Muscle layer of colon (tissue), 2 donors: ENCODE results near the gene SLC25A51.

Experiments
- H3K27ac ChIP-seq: one replicate; pipeline ENCODE4 v1.7.0; 2013; ENCODE audit warnings: low read depth, mild to moderate bottlenecking, low read length, moderate library complexity
- H3K27me3 ChIP-seq, 2 donors: one replicate each; pipeline ENCODE4 v1.7.0; 2013; ENCODE audit warnings: low read length in 2 of 2, mild to moderate bottlenecking in 2 of 2; ENCODE audit not compliant: insufficient read depth in 2 of 2, control insufficient read depth in 1 of 2
- H3K36me3 ChIP-seq: one replicate; pipeline ENCODE4 v1.7.0; 2013; ENCODE audit warnings: mild to moderate bottlenecking, low read length; ENCODE audit not compliant: insufficient read depth
- H3K4me1 ChIP-seq: one replicate; pipeline ENCODE4 v1.7.0; 2013; ENCODE audit warnings: mild to moderate bottlenecking, low read length; ENCODE audit not compliant: insufficient read depth
- H3K4me3 ChIP-seq, 2 donors: one replicate each; pipeline ENCODE4 v1.7.0; 2013; ENCODE audit warnings: low read length in 2 of 2, low read depth in 1 of 2, mild to moderate bottlenecking in 1 of 2, moderate library complexity in 1 of 2
- H3K9ac ChIP-seq: one replicate; pipeline ENCODE4 v1.7.0; 2013; ENCODE audit warnings: low read length
- H3K9me3 ChIP-seq: one replicate; pipeline ENCODE4 v1.7.0; 2013; ENCODE audit warnings: mild to moderate bottlenecking, low read length
- donor health status: abdominal sarcoma.
- donor health status: Adenocarcinoma of cecum.

The SLC25A51 gene

GRCh38 chr9:37944671-37945481, 40.9 kb upstream of the SLC25A51 start:
- Histone ChIP-seq H3K4me3 (no peak overlapping the region), H3K9ac (no peak overlapping the region), H3K27me3 (no peaks in the 10 kb centered on the region), H3K36me3 (peaks cover 21% of the 10 kb centered on the region), H3K4me1 (peaks cover 27% of the 10 kb centered on the region), H3K27ac (no peak overlapping the region), H3K9me3 (no peaks in the 10 kb centered on the region)

- Histone ChIP-seq H3K36me3 (peaks cover 21% of the 10 kb centered on the region), H3K27me3 (no peaks in the 10 kb centered on the region), H3K9me3 (no peaks in the 10 kb centered on the region), H3K4me1 (peaks cover 33% of the 10 kb centered on the region), H3K9ac (no peak overlapping the region), H3K4me3 (no peak overlapping the region), H3K27ac (peak overlapping the region; percentile 17)
Measured at GRCh38 chr9:37944266-37944650, 40.3 kb upstream of the SLC25A51 start.

GRCh38 chr9:37943345-37944265, 39.7 kb upstream of the SLC25A51 start:
- Histone ChIP-seq H3K4me3 (no peak overlapping the region), H3K9me3 (no peaks in the 10 kb centered on the region), H3K36me3 (peaks cover 18% of the 10 kb centered on the region), H3K27ac (peak overlapping the region; percentile 17), H3K27me3 (no peaks in the 10 kb centered on the region), H3K9ac (no peak overlapping the region), H3K4me1 (peaks cover 39% of the 10 kb centered on the region)

- H3K4me3 ChIP-seq = no peak overlapping the region
- peaks cover 45% of the 10 kb centered on the region for H3K4me1 ChIP-seq
- H3K9ac ChIP-seq = no peak overlapping the region
- H3K27me3 ChIP-seq = no peaks in the 10 kb centered on the region
- no peaks in the 10 kb centered on the region for H3K9me3 ChIP-seq
- H3K27ac ChIP-seq = no peak overlapping the region
- peaks cover 12% of the 10 kb centered on the region for H3K36me3 ChIP-seq
Measured at GRCh38 chr9:37942621-37943344, 38.9 kb upstream of the SLC25A51 start.

GRCh38 chr9:37941253-37941652, 37.3 kb upstream of the SLC25A51 start:
- peaks cover 3% of the 10 kb centered on the region for H3K36me3 ChIP-seq
- no peak overlapping the region for H3K9ac ChIP-seq
- H3K9me3 ChIP-seq = no peaks in the 10 kb centered on the region
- peaks cover 45% of the 10 kb centered on the region for H3K4me1 ChIP-seq
- no peaks in the 10 kb centered on the region for H3K27me3 ChIP-seq
- no peak overlapping the region for H3K4me3 ChIP-seq
- no peak overlapping the region for H3K27ac ChIP-seq

- Histone ChIP-seq H3K9me3 (no peaks in the 10 kb centered on the region), H3K27ac (no peak overlapping the region), H3K4me3 (no peak overlapping the region), H3K36me3 (no peaks in the 10 kb centered on the region), H3K27me3 (no peaks in the 10 kb centered on the region), H3K4me1 (peaks cover 38% of the 10 kb centered on the region), H3K9ac (no peak overlapping the region)
Measured at GRCh38 chr9:37939575-37940095, 35.7 kb upstream of the SLC25A51 start.

- Histone ChIP-seq H3K9ac (no peak overlapping the region), H3K4me1 (peaks cover 24% of the 10 kb centered on the region), H3K27ac (no peak overlapping the region), H3K4me3 (no peak overlapping the region), H3K36me3 (no peaks in the 10 kb centered on the region), H3K27me3 (no peaks in the 10 kb centered on the region), H3K9me3 (no peaks in the 10 kb centered on the region)
Measured at GRCh38 chr9:37938121-37938891, 34.4 kb upstream of the SLC25A51 start.

GRCh38 chr9:37937366-37937765, 33.4 kb upstream of the SLC25A51 start:
- Histone ChIP-seq H3K36me3 (no peaks in the 10 kb centered on the region), H3K9me3 (no peaks in the 10 kb centered on the region), H3K4me3 (no peak overlapping the region), H3K4me1 (peaks cover 18% of the 10 kb centered on the region), H3K27me3 (no peaks in the 10 kb centered on the region), H3K9ac (no peak overlapping the region), H3K27ac (no peak overlapping the region)

GRCh38 chr9:37936965-37937364, 33.0 kb upstream of the SLC25A51 start:
- Histone ChIP-seq H3K36me3 (no peaks in the 10 kb centered on the region), H3K27ac (no peak overlapping the region)

GRCh38 chr9:37936376-37936775, 32.4 kb upstream of the SLC25A51 start:
- no peak overlapping the region for H3K9ac ChIP-seq
- no peaks in the 10 kb centered on the region for H3K27me3 ChIP-seq
- no peaks in the 10 kb centered on the region for H3K36me3 ChIP-seq
- no peak overlapping the region for H3K4me3 ChIP-seq
- no peak overlapping the region for H3K27ac ChIP-seq
- H3K4me1 ChIP-seq = peaks cover 18% of the 10 kb centered on the region
- H3K9me3 ChIP-seq = no peaks in the 10 kb centered on the region

More at GRCh38 chr9:37936965-37937364, 33.0 kb upstream of the SLC25A51 start:
- no peaks in the 10 kb centered on the region for H3K9me3 ChIP-seq
- no peak overlapping the region for H3K9ac ChIP-seq
- no peaks in the 10 kb centered on the region for H3K27me3 ChIP-seq
- H3K4me3 ChIP-seq = no peak overlapping the region
- H3K4me1 ChIP-seq = peaks cover 18% of the 10 kb centered on the region
